Measurements from ENCODE around the gene PTPRB. TPM values are rescaled to one million over a fixed set of nuclear protein-coding genes. Genes with fewer than 3 reads are reported as not detected.

The PTPRB gene
- total RNA-seq, 1 experiment from 2014 or later = 0.17 TPM

DNA sequence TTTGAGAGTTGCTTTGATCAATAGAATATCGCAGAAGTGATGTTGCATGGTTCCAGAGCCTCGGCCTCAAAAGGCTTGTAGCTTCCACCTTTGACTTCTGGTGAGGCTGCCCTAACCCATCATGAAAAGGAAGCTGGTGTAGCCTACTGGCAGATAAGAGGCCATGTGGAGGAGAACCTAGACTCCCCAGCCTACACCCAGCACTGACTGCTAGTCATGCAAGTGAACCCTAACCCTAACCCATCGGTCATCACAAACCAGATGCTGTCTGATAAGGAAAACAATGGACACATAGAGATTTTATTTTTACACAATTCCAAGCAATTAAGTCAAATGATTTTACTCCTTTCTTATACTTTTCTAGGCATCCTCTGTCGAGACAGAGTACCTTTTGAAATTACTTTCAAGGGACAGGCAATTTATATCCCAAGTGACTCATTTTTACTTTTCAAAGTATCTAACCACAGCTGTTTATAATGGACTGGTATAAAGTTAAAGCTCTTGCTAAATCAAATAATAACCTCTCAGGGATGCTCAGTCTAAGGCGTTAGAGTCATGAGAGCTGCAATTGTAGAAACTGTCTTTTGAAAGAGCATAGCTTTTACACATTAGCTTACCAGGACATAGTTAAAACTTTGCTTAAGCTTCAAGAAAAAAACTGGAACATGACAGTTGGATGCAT, 17.6 kb downstream of the PTPRB start:
- Histone ChIP-seq H3K9me3 (ENCODE audit: control insufficient read depth in 1 of 2, insufficient read depth in 1 of 2, low read depth in 1 of 2, low read length in 2 of 2) (no peaks in the 10 kb centered on the region), H3K4me3 (replicated peaks in 1 of 2; ENCODE audit: low read depth in 1 of 2, low read length in 2 of 2) (no peak overlapping the region), H3K79me2 (ENCODE audit: insufficient read depth, low read length) (no peaks in the 10 kb centered on the region), H3K27ac (ENCODE audit: low read depth, low read length) (no peak overlapping the region), H2AFZ (ENCODE audit: low read depth, low read length, poor library complexity, severe bottlenecking) (no peak overlapping the region), H3K9ac (ENCODE audit: low read length) (no peak overlapping the region), H3K4me1 (ENCODE audit: control insufficient read depth in 1 of 2, insufficient read depth in 2 of 2, low read length in 2 of 2) (no peaks in the 10 kb centered on the region), H4K20me1 (ENCODE audit: insufficient read depth) (no peaks in the 10 kb centered on the region), H3K36me3 (ENCODE audit: control insufficient read depth in 1 of 2, insufficient read depth in 2 of 2, low read length in 2 of 2) (no peaks in the 10 kb centered on the region), H3K27me3 (ENCODE audit: insufficient read depth, low read length) (no peaks in the 10 kb centered on the region), H3K9me2 (ENCODE audit: insufficient read depth) (no peaks in the 10 kb centered on the region), H3K4me2 (ENCODE audit: low read length) (no peak overlapping the region)
- CTCF ChIA-PET = interaction anchor here (1.3 kb wide), 2 partner anchors 9 to 43 kb away, joined by 3 read pairs; no protein-coding TSS in a partner anchor
- POLR2A ChIA-PET = no interaction called here
- DNase-seq (ENCODE audit: low read depth, low spot score) (no peak), ATAC-seq (no peak)
- no TSS peak for BruUV-seq (replicated peaks)
- no peak for TF ChIP-seq POLR2AphosphoS5 (IDR thresholded peaks at IDR 0.05; ENCODE audit: low read depth, low read length)
- TF ChIP-seq REST (IDR thresholded peaks at IDR 0.05; ENCODE audit: low read depth) = no peak
- TF ChIP-seq TCF7L2 (IDR thresholded peaks at IDR 0.05; ENCODE audit: borderline replicate concordance, extremely low read depth, insufficient read depth, insufficient read length) = no peak
- TF ChIP-seq EGR1 (IDR thresholded peaks at IDR 0.05; ENCODE audit: low read depth) = no peak
- TF ChIP-seq, protein P1, sequence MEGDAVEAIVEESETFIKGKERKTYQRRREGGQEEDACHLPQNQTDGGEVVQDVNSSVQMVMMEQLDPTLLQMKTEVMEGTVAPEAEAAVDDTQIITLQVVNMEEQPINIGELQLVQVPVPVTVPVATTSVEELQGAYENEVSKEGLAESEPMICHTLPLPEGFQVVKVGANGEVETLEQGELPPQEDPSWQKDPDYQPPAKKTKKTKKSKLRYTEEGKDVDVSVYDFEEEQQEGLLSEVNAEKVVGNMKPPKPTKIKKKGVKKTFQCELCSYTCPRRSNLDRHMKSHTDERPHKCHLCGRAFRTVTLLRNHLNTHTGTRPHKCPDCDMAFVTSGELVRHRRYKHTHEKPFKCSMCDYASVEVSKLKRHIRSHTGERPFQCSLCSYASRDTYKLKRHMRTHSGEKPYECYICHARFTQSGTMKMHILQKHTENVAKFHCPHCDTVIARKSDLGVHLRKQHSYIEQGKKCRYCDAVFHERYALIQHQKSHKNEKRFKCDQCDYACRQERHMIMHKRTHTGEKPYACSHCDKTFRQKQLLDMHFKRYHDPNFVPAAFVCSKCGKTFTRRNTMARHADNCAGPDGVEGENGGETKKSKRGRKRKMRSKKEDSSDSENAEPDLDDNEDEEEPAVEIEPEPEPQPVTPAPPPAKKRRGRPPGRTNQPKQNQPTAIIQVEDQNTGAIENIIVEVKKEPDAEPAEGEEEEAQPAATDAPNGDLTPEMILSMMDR (IDR thresholded peaks at IDR 0.05 in 2 of 3, conservative IDR thresholded peaks at IDR 0.05 in 1 of 3; ENCODE audit: borderline replicate concordance in 1 of 3, insufficient read depth in 1 of 3, low read depth in 2 of 3, low read length in 2 of 3) = no peak
- TF ChIP-seq ZFX (IDR thresholded peaks at IDR 0.05) = no peak
- no peak for TF ChIP-seq YY1 (IDR thresholded peaks at IDR 0.05; ENCODE audit: extremely low read depth, insufficient replicate concordance, low read depth, low read length)
- TF ChIP-seq ZNF274 (IDR thresholded peaks at IDR 0.05; ENCODE audit: low read depth, low read length) = no peak
- no peak for TF ChIP-seq CBX3 (IDR thresholded peaks at IDR 0.05; ENCODE audit: low read depth)
- TF ChIP-seq, protein P2, sequence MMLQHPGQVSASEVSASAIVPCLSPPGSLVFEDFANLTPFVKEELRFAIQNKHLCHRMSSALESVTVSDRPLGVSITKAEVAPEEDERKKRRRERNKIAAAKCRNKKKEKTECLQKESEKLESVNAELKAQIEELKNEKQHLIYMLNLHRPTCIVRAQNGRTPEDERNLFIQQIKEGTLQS (IDR thresholded peaks at IDR 0.05) = no peak
- TF ChIP-seq EZH2 (IDR thresholded peaks at IDR 0.05) = no peak
- no peak for TF ChIP-seq ELF1 (IDR thresholded peaks at IDR 0.05; ENCODE audit: borderline replicate concordance, low read depth)
- TF ChIP-seq EZH2phosphoT487 (IDR thresholded peaks at IDR 0.05; ENCODE audit: borderline replicate concordance) = no peak
- TF ChIP-seq POLR2A (IDR thresholded peaks at IDR 0.05; ENCODE audit: borderline replicate concordance, extremely low read depth, insufficient read depth, insufficient read length) = no peak
- TF ChIP-seq RAD21 (IDR thresholded peaks at IDR 0.05; ENCODE audit: low read depth) = no peak
- TF ChIP-seq FOSL1 (IDR thresholded peaks at IDR 0.05; ENCODE audit: low read depth) = no peak
- no peak for TF ChIP-seq SRF (IDR thresholded peaks at IDR 0.05; ENCODE audit: low read depth)
- no peak for TF ChIP-seq JUND (IDR thresholded peaks at IDR 0.05)
- RAD21 ChIA-PET (ENCODE audit: low non-redundant PET in 1 of 2, low total read pairs in 2 of 2, uncharacterized antibody in 2 of 2, unreplicated experiment in 2 of 2) = no interaction called here
- intact Hi-C loops (cut with micrococcal nuclease) = no loop called here
